ENCODE measurements around the gene SAMD3. TPM values are rescaled to one million over a fixed set of nuclear protein-coding genes. Genes with fewer than 3 reads are reported as not detected.

Gene SAMD3
- total RNA-seq, 1 experiment from 2014 or later: 1.5 TPM

GRCh38 chr6:130215526-130215925, 7.2 kb downstream of the SAMD3 start:
- H3K36me3 ChIP-seq (ENCODE audit: control insufficient read depth, insufficient read depth, low read length): no peaks in the 10 kb centered on the region
- no peaks in the 10 kb centered on the region for H3K27me3 ChIP-seq (replicated peaks; ENCODE audit: control insufficient read depth, insufficient read depth, low read length)
- H3K4me3 ChIP-seq (ENCODE audit: low read depth, low read length): no peak overlapping the region
- intact Hi-C loops (cut with micrococcal nuclease; ENCODE audit: unreplicated experiment): no loop called here
- BruUV-seq (replicated peaks): no TSS peak
- Mint-ChIP-seq H3K27me3 (ENCODE audit: insufficient read depth, unreplicated experiment) (no peaks in the 10 kb centered on the region), H3K36me3 (ENCODE audit: insufficient read depth, unreplicated experiment) (no peaks in the 10 kb centered on the region), H3K4me1 (ENCODE audit: low read depth, unreplicated experiment) (no peaks in the 10 kb centered on the region), H3K9me3 (ENCODE audit: unreplicated experiment) (no peaks in the 10 kb centered on the region), H3K4me3 (ENCODE audit: unreplicated experiment) (no peak overlapping the region), H3K27ac (ENCODE audit: unreplicated experiment) (no peak overlapping the region)
- no peak for TF ChIP-seq CTCF (IDR thresholded peaks at IDR 0.05; ENCODE audit: insufficient read depth in 1 of 2, low read depth in 1 of 2, low read length in 1 of 2, severe bottlenecking in 1 of 2, unreplicated experiment in 1 of 2)
- DNase-seq: no peak
- ChIA-PET POLR2A (no interaction called here), CTCF (no interaction called here)
- no peaks in the 10 kb centered on the region for H3K4me1 ChIP-seq
- H3K9me3 ChIP-seq: no peaks in the 10 kb centered on the region

GRCh38 chr6:130212215-130212874, 10.4 kb downstream of the SAMD3 start:
- ChIA-PET POLR2A (no interaction called here), CTCF (no interaction called here)
- no TSS peak for BruUV-seq (replicated peaks)
- Histone ChIP-seq H3K36me3 (ENCODE audit: control insufficient read depth, insufficient read depth, low read length) (no peaks in the 10 kb centered on the region), H3K9me3 (no peaks in the 10 kb centered on the region), H3K4me1 (no peaks in the 10 kb centered on the region), H3K4me3 (ENCODE audit: low read depth, low read length) (no peak overlapping the region), H3K27me3 (replicated peaks; ENCODE audit: control insufficient read depth, insufficient read depth, low read length) (no peaks in the 10 kb centered on the region)
- intact Hi-C loops (cut with micrococcal nuclease; ENCODE audit: unreplicated experiment): no loop called here
- Mint-ChIP-seq H3K9me3 (ENCODE audit: unreplicated experiment) (no peaks in the 10 kb centered on the region), H3K36me3 (ENCODE audit: insufficient read depth, unreplicated experiment) (no peaks in the 10 kb centered on the region), H3K4me3 (ENCODE audit: unreplicated experiment) (no peak overlapping the region), H3K27ac (ENCODE audit: unreplicated experiment) (no peak overlapping the region), H3K27me3 (ENCODE audit: insufficient read depth, unreplicated experiment) (no peaks in the 10 kb centered on the region), H3K4me1 (ENCODE audit: low read depth, unreplicated experiment) (no peaks in the 10 kb centered on the region)
- TF ChIP-seq CTCF (IDR thresholded peaks at IDR 0.05; ENCODE audit: insufficient read depth in 1 of 2, low read depth in 1 of 2, low read length in 1 of 2, severe bottlenecking in 1 of 2, unreplicated experiment in 1 of 2): no peak
- no peak for DNase-seq

- no peaks in the 10 kb centered on the region for H3K36me3 Mint-ChIP-seq (ENCODE audit: insufficient read depth, unreplicated experiment)
- Histone ChIP-seq H3K36me3 (ENCODE audit: control insufficient read depth, insufficient read depth, low read length) (no peaks in the 10 kb centered on the region), H3K4me1 (no peaks in the 10 kb centered on the region), H3K9me3 (no peaks in the 10 kb centered on the region), H3K27me3 (replicated peaks; ENCODE audit: control insufficient read depth, insufficient read depth, low read length) (no peaks in the 10 kb centered on the region), H3K4me3 (ENCODE audit: low read depth, low read length) (no peak overlapping the region)
- DNase-seq: no peak
- no TSS peak for BruUV-seq (replicated peaks)
- no peak for TF ChIP-seq CTCF (IDR thresholded peaks at IDR 0.05; ENCODE audit: insufficient read depth in 1 of 2, low read depth in 1 of 2, low read length in 1 of 2, severe bottlenecking in 1 of 2, unreplicated experiment in 1 of 2)
- H3K27me3 Mint-ChIP-seq (ENCODE audit: insufficient read depth, unreplicated experiment): no peaks in the 10 kb centered on the region
- CTCF ChIA-PET: no interaction called here
- H3K9me3 Mint-ChIP-seq (ENCODE audit: unreplicated experiment): no peaks in the 10 kb centered on the region
- peaks cover under 1% of the 10 kb centered on the region for H3K4me1 Mint-ChIP-seq (ENCODE audit: low read depth, unreplicated experiment)
- POLR2A ChIA-PET: no interaction called here
- H3K4me3 Mint-ChIP-seq (ENCODE audit: unreplicated experiment): no peak overlapping the region
- intact Hi-C loops (cut with micrococcal nuclease; ENCODE audit: unreplicated experiment): no loop called here
- H3K27ac Mint-ChIP-seq (ENCODE audit: unreplicated experiment): no peak overlapping the region
Measured at GRCh38 chr6:130211691-130212090, 11.1 kb downstream of the SAMD3 start.
